Measurements from ENCODE around the gene TFPT. TPM values are rescaled to one million over a fixed set of nuclear protein-coding genes. Genes with fewer than 3 reads are reported as not detected.

TFPT gene
- total and polyA plus RNA-seq, 9 donors = 2.4 to 18.3 (median 12.8) TPM

- H3K27ac ChIP-seq = no peak overlapping the region
- no peaks in the 10 kb centered on the region for H3K4me1 ChIP-seq (ENCODE audit: insufficient read depth)
- intact Hi-C loops (cut with DNase I) = no loop called here
- DNase-seq = no peak
- no peaks in the 10 kb centered on the region for H3K27me3 ChIP-seq
- no peak overlapping the region for H3K4me3 ChIP-seq
- H3K36me3 ChIP-seq = no peaks in the 10 kb centered on the region
- TF ChIP-seq POLR2A (IDR thresholded peaks at IDR 0.05) (no peak), EP300 (IDR thresholded peaks at IDR 0.05) (no peak)
- TF ChIP-seq, protein P1, sequence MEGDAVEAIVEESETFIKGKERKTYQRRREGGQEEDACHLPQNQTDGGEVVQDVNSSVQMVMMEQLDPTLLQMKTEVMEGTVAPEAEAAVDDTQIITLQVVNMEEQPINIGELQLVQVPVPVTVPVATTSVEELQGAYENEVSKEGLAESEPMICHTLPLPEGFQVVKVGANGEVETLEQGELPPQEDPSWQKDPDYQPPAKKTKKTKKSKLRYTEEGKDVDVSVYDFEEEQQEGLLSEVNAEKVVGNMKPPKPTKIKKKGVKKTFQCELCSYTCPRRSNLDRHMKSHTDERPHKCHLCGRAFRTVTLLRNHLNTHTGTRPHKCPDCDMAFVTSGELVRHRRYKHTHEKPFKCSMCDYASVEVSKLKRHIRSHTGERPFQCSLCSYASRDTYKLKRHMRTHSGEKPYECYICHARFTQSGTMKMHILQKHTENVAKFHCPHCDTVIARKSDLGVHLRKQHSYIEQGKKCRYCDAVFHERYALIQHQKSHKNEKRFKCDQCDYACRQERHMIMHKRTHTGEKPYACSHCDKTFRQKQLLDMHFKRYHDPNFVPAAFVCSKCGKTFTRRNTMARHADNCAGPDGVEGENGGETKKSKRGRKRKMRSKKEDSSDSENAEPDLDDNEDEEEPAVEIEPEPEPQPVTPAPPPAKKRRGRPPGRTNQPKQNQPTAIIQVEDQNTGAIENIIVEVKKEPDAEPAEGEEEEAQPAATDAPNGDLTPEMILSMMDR (IDR thresholded peaks at IDR 0.05) = no peak
- 86 to 88% (median 88%) methylated on average over 20 of the region's 20 CpGs for whole genome bisulfite sequencing, 3 donors
- no peaks in the 10 kb centered on the region for H3K9me3 ChIP-seq
Observed at GRCh38 chr19:54128441-54128725, 12.9 kb upstream of the TFPT start.

- Histone ChIP-seq H3K4me3 (no peak overlapping the region), H3K9me3 (no peaks in the 10 kb centered on the region), H3K4me1 (ENCODE audit: insufficient read depth) (no peaks in the 10 kb centered on the region), H3K36me3 (no peaks in the 10 kb centered on the region), H3K27ac (no peak overlapping the region), H3K27me3 (no peaks in the 10 kb centered on the region)
- TF ChIP-seq, protein P1 (IDR thresholded peaks at IDR 0.05) = no peak
- TF ChIP-seq EP300 (IDR thresholded peaks at IDR 0.05) (no peak), POLR2A (IDR thresholded peaks at IDR 0.05) (no peak)
- 87 to 94% (median 89%) methylated on average over 44 of the region's 44 CpGs for WGBS, 3 donors
- DNase-seq = no peak
- intact Hi-C loops (cut with DNase I) = no loop called here
Observed at GRCh38 chr19:54127688-54128440, 12.4 kb upstream of the TFPT start.

DNA sequence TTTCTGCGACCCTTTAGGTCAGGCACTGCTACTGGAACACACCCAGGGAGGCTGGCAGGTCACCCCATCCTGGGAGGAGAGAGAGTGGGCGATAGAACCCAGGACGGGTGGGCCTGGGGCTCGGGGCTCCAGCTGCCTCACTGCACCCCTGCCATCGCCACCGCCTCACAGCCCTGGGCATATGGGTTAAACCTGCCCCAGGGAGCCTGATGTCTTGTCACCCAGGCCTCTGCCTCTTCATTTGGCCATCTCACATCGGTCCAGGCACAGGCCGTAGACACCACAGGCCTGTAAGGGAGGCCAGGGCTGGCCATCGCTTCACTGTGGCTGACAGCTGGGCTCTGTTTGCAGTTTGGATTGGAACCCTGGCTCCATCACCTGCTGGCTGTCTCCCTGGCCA is 10.3 kb upstream of the TFPT start:
- TF ChIP-seq EP300 (IDR thresholded peaks at IDR 0.05) (no peak), POLR2A (IDR thresholded peaks at IDR 0.05) (no peak)
- TF ChIP-seq, protein P1 (IDR thresholded peaks at IDR 0.05) = no peak
- H3K36me3 ChIP-seq = no peaks in the 10 kb centered on the region
- intact Hi-C loops (cut with DNase I) = no loop called here

GRCh38 chr19:54124393-54124792 is 8.9 kb upstream of the TFPT start:
- Histone ChIP-seq H3K27ac (no peak overlapping the region), H3K27me3 (no peaks in the 10 kb centered on the region), H3K4me1 (ENCODE audit: insufficient read depth) (no peaks in the 10 kb centered on the region), H3K4me3 (no peak overlapping the region), H3K9me3 (no peaks in the 10 kb centered on the region), H3K36me3 (no peaks in the 10 kb centered on the region)
- TF ChIP-seq POLR2A (IDR thresholded peaks at IDR 0.05) (no peak), EP300 (IDR thresholded peaks at IDR 0.05) (no peak)
- TF ChIP-seq, protein P1 (IDR thresholded peaks at IDR 0.05) = no peak
- DNase-seq = no peak
- intact Hi-C loops (cut with DNase I) = no loop called here
- 87 to 89% (median 89%) methylated on average over 17 to 19 of the region's 19 CpGs for WGBS, 3 donors

More for the DNA sequence above, 10.3 kb upstream of the TFPT start:
- Histone ChIP-seq H3K9me3 (no peaks in the 10 kb centered on the region), H3K4me3 (no peak overlapping the region), H3K27me3 (no peaks in the 10 kb centered on the region), H3K27ac (no peak overlapping the region), H3K4me1 (ENCODE audit: insufficient read depth) (no peaks in the 10 kb centered on the region)
- DNase-seq = no peak
- 83 to 89% (median 86%) methylated on average over 9 of the region's 9 CpGs for WGBS, 3 donors

Data from ovary (tissue), 9 donors.